Measurements from ENCODE around the gene MYOZ1.
A peak's percentile ranks its signal among the peaks of the same experiment; 100 is the strongest.
"Not testable (repeated sequence)": the region's sequence is repeated elsewhere in the genome, so short reads cannot be mapped to it uniquely, and the experiment has no call there.

MYOZ1 gene

GRCh38 chr10:73641328-73642060, at the start of gene MYOZ1:
MYOZ1 (minus strand) TSS chr10:73641474; CDS start chr10:73640017, 1,457 bp downstream.
- DNase-seq: no peak

- DNase-seq: not testable (repeated sequence)
These were observed 49.5 kb upstream of the MYOZ1 start for GRCh38 chr10:73690755-73691154.

GRCh38 chr10:73689596-73689995, 48.3 kb upstream of the MYOZ1 start:
- not testable (repeated sequence) for DNase-seq

- DNase-seq: peak; percentile 59
These were observed 46.4 kb upstream of the MYOZ1 start for GRCh38 chr10:73687641-73688040.

- DNase-seq: not testable (repeated sequence)
These were observed 33.3 kb upstream of the MYOZ1 start for GRCh38 chr10:73674546-73674945.

DNA sequence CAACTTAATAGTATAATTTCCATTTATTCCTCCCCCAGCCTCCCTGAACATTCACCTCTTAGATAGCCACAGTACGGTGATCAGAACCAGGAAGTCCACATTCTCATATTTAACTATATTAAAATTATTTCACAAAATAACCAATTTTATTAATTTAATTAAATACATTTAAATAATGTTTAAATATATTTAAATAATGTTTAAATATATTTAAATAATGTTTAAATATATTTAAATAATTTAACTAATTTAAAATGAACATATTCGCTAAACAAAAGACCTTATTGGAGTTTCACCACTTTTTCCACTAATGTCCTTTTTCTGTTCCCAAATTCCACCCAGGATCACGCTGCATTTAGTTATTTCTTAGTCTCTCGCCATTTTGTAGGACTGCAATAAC, 27.1 kb upstream of the MYOZ1 start:
- DNase-seq: not testable (repeated sequence)

GRCh38 chr10:73666153-73666809, 25.0 kb upstream of the MYOZ1 start:
- not testable (repeated sequence) for DNase-seq

GRCh38 chr10:73665581-73665980, 24.3 kb upstream of the MYOZ1 start:
- DNase-seq: not testable (repeated sequence)

DNA sequence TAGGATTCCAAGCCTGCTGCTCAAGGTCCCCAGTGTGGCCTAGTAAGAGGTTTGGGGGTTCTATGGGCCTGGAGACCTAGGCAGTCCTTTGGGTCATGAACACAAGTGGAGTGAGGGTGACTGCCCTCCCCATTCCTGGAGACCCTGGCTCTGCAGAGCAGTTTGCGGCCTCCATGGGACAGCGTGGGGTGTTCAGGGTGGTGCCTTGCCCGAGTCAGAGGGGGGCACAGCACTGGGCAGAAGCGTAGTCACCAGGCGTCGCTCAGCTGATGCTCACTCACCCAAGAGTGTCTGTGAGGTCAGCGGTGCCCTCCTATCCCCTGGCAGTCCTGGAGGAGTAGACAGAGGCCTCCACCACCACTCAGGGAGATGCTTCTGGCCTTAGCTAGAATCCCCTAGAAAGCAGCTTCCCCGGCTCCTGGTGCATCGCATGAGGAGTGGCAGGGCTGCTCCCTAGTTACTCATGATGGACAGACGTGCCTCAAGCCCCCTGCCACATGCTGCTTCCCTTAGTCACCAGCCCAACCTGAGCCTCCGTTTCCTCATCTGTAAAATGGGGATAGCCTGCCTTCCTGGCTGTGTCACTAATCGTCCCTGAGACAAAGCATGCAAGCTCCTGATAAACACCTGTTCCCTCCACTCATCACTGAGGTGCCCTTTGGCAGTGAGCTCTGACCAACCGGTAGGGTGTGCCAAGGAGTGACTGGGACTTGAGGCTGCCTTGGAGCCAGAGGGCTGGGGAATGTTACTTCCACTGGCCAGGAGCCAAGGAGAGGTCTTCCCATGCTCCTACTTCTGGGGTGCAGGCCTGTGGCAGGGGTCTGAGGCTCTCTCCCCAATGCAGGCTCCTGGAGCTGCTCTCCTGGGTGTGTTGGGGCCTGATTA, 23.1 kb upstream of the MYOZ1 start:
- DNase-seq: not testable (repeated sequence)

DNA sequence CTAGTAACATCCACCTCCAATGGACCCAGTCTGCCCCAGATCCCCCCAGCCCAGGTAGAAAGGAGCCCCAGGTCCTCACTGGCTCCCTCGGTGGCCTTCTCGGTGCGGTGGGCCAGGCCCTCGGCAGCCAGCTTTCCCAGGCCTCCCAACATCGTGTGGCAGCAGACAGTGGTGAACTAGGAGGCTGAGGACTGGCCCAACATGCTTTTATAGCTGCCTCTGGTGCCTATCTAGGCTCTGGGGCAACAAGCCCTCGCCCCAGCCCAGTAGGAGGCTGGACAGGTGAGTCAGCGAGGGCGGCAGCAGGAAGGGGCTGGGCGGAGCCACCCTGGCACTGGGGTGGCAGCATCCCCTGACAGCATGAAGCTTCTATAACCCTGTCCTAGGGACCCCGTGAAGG, 22.3 kb upstream of the MYOZ1 start:
- DNase-seq: not testable (repeated sequence)

DNA sequence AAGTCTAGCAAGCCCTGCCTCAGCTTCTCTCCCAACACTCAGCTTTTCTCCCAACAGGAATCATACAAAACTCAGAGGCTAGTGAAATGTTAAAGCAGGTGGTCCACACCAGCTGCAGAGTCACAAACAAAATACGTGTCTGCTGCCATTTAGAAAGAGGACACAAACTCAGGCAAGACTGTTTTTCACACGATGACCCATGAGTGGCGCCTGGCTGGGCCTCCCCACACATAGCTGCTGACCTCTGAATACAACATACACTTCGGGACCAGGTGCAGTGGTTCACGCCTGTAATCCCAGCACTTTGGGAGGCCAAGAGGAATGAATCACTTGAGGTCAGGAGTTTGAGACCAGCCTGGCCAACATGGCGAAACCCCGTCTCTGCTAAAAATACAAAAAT, 21.4 kb upstream of the MYOZ1 start:
- DNase-seq: not testable (repeated sequence)

- DNase-seq: no peak
These were observed 14.7 kb upstream of the MYOZ1 start, which contains the start of gene SYNPO2L for GRCh38 chr10:73655990-73656298. SYNPO2L (minus strand) TSS chr10:73656029; CDS start chr10:73655922, 107 bp downstream.

DNA sequence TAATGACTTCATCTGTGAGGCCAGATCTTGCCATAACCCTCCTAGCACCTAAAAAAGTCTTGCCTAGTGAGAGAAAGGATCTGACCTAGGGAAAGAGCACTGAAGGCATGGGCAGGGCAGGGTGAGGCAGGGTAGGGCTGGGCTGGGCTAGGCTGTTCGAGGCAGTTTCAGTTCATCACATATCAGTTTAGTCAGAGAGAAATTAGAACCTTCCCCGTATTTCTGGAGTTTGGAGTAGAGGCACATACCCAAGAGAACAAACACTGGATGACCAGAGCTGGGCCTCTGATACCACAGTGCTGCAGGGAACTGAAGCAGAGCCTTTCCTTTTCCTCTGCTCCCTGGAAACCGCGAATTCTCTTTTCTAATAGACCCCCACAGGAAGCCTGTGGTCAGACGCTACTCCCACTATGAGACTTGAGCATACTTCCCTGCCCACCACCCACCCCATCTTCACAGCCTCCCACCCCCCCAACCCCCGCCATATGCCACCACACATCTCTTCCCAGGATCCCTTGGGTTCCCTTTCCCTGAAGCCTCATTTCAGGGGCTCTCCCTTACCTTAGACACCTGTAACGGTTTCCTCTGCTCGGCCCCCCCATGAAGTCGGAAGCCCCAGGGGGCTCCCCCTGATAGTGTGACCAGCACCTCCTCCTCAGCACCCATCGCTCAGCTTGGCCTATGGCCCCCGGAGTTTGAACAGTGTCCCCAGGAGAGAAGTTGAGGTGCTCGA, 14.1 kb upstream of the MYOZ1 start:
- DNase-seq: peak; percentile 46

GRCh38 chr10:73653701-73654100, 12.4 kb upstream of the MYOZ1 start:
- DNase-seq: peak; percentile 72

- no peak for DNase-seq
These were observed 11.9 kb upstream of the MYOZ1 start for GRCh38 chr10:73653195-73653594.

- peak; percentile 24 for DNase-seq
These were observed 9.5 kb upstream of the MYOZ1 start for GRCh38 chr10:73650537-73651331.

DNA sequence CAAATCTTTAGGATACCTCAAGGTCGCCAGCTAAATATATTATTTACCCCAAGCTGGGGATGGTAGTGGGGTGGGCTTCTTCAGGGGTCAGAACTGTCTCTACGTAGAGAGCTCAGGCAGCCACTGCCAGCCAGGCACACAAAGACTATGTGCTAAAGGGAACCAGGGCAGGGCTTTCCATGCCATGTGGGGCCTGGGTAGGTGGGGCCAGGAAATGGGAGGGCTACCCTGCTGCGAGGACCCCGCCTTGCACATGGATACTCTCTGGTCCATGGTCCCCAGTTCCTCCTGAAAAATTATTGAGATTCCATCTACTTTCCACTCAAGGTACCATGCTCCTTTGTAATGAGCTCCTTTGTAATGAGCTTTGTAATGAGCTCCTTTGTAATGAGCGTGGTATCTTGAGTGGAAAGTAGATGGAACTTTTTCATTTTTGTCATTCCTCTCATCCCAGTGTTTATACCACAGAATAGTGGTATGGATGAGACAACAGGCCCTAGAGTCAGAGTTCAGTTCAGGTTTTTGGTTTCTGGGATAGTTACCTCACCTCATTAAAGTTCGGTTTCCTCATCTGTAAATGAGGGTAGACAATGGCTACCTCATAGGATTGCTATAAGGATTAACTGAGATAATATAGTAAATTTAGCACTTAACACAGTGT, 8.7 kb upstream of the MYOZ1 start:
- no peak for DNase-seq

DNA sequence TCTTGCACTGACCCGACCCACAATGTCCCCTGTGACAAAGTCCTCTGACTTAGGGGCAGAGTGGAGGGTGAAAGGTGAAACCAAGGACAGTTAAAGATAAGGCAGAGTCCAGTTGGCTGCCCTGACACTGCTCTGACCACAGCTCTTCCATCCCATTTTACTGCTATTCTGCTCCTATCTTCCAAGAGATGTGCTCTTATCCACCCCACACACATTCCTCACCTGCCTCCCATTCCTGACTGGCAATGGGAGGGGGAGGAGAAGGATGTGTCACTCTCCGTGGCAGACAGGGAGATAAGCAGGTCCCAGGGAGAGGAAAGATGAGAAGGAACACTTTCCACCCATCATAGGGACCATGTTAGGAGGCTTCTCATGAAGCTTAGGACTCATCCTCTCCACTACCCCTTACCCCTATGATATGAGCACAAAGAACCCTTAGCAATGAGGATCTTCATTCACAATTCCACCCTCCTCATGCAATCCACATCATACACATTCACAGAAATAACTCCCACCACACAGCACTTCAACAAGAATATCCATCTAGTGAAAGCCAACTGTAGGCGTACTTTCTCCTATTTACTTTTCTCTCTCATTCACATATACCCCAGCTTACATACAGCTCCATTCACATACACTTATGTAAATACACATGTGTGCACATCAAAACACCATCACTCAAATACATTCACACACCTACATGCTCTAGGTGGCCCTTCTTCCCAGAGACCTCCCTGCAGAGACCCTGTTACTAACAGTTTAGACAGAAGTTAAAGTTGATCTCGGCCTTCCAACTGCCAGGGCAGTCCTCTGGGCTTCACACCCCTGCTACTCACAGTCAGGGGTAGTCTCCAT, 7.9 kb upstream of the MYOZ1 start:
- no peak for DNase-seq

GRCh38 chr10:73647875-73648651, 6.8 kb upstream of the MYOZ1 start:
- no peak for DNase-seq

All from hematopoietic multipotent progenitor cell treated with erythropoietin and hydrocortisone succinate and interleukin-3 and kit ligand, for 4 days (in vitro differentiated cells).